ENCODE data around the gene SNF8.

DNA sequence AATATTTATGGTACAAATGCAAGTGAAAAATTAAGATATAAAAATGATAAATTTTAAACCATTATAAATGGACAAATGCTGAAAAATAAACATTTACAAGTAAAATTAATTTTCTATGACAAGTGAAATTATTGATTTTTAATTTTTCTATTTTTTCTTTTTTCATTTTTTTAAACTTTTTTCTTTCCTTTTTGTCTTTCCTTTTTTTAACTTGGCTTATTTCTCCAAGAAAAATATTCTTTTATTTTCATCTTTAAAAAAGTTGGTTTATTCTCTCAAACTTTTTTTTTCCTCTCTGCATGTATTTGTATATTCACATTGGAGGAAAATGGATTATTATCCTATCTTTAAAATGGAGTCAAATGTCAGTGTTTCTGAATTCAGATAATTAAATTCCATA is 48.7 kb upstream of the SNF8 start:
- TF ChIP-seq CTCF (IDR thresholded peaks at IDR 0.05; ENCODE audit: insufficient read depth, low read depth, low read length) (no peak), EZH2 (IDR thresholded peaks at IDR 0.05; ENCODE audit: insufficient read depth, low read length) (no peak)
